WTC11 (cell line): Measurements from ENCODE around the gene FAM13A. TPM values are rescaled to one million over a fixed set of nuclear protein-coding genes. Genes with fewer than 3 reads are reported as not detected.

Experiments
- ATAC-seq: fragments of 200-7000 bp; cut with Tn5 transposase; 2 replicates; pipeline ENCODE4 v1.10.0; 2021; ENCODE audit warnings: mild to moderate bottlenecking, moderate library complexity
- CTCF ChIA-PET: fragments of 300-600 bp; sonication (Branson Sonifier 250); formaldehyde crosslinking; loops from one replicate; lab custom pipeline; 2021; ENCODE audit warnings: antibody characterized with exemption; lab: Charles Lee
- POLR2A ChIA-PET: fragments of 350-600 bp; sonication (Branson Sonifier 250); formaldehyde crosslinking; loops from one replicate; lab custom pipeline; 2021; ENCODE audit warnings: antibody characterized with exemption; lab: Charles Lee
- DNase-seq: peaks from one replicate; pipeline ENCODE4 v3.0.0; 2021; ENCODE audit warnings: low spot score
- H3K27ac Mint-ChIP-seq: 2 replicates; pipeline ENCODE4 v1.8.0; 2021; ENCODE audit warnings: mixed read lengths
- H3K27me3 Mint-ChIP-seq: 2 replicates; pipeline ENCODE4 v1.8.0; 2021; ENCODE audit warnings: low read depth, mild to moderate bottlenecking, moderate library complexity, mixed read lengths
- H3K36me3 Mint-ChIP-seq: 2 replicates; pipeline ENCODE4 v1.8.0; 2021; ENCODE audit warnings: mixed read lengths
- H3K4me1 Mint-ChIP-seq: 2 replicates; pipeline ENCODE4 v1.8.0; 2022; ENCODE audit warnings: mixed read lengths
- H3K4me3 Mint-ChIP-seq: 2 replicates; pipeline ENCODE4 v1.8.0; 2021; ENCODE audit warnings: mild to moderate bottlenecking, moderate library complexity, mixed read lengths
- H3K9me3 Mint-ChIP-seq: 2 replicates; pipeline ENCODE4 v1.8.0; 2021; ENCODE audit warnings: mixed read lengths
- EMX1 ChIP-seq: fragments of 250-450 bp; sonication (Bioruptor Pico); IDR thresholded peaks from 2 replicates; pipeline ENCODE4 v1.8.0; 2021; ENCODE audit warnings: mild to moderate bottlenecking
- MYBL2 ChIP-seq: sonication (generic); formaldehyde crosslinking; IDR thresholded peaks from 2 replicates; pipeline ENCODE4 v1.8.1; 2023; ENCODE audit warnings: mild to moderate bottlenecking, moderate library complexity, missing genetic modification reagents
- SMAD4 ChIP-seq: sonication (generic); formaldehyde crosslinking; IDR thresholded peaks from 2 replicates; pipeline ENCODE4 v1.8.0; 2022; ENCODE audit warnings: mild to moderate bottlenecking, missing genetic modification reagents
- ZNF138 ChIP-seq: sonication (generic); formaldehyde crosslinking; conservative IDR thresholded peaks from 2 replicates; pipeline ENCODE4 v1.8.1; 2022; ENCODE audit warnings: mild to moderate bottlenecking, moderate library complexity, missing genetic modification reagents
- ZNF219 ChIP-seq: sonication (generic); formaldehyde crosslinking; IDR thresholded peaks from 2 replicates; pipeline ENCODE4 v1.8.0; 2023; ENCODE audit warnings: missing genetic modification reagents, mild to moderate bottlenecking, borderline replicate concordance
- ZNF396 ChIP-seq: fragments of 250-450 bp; sonication (Bioruptor Pico); IDR thresholded peaks from 2 replicates; pipeline ENCODE4 v1.8.0; 2021; ENCODE audit warnings: mild to moderate bottlenecking, moderate library complexity, borderline replicate concordance
- ZNF416 ChIP-seq: fragments of 250-450 bp; sonication (Bioruptor Pico); IDR thresholded peaks from 2 replicates; pipeline ENCODE4 v1.9.0; 2021; ENCODE audit warnings: mild to moderate bottlenecking, inconsistent platforms
- ZNF423 ChIP-seq: fragments of 250-450 bp; sonication (Bioruptor Pico); IDR thresholded peaks from 2 replicates; pipeline ENCODE4 v2.1.2; 2022; ENCODE audit warnings: mild to moderate bottlenecking, moderate library complexity
- total RNA-seq: library from RNA; stranded (reverse); gene quantifications from 3 replicates; pipeline ENCODE4 v1.2.3, GENCODE V29; 2021
- TF ChIP-seq, protein P1 (sequence below): sonication (generic); formaldehyde crosslinking; IDR thresholded peaks from 2 replicates; pipeline ENCODE4 v1.8.0; 2022; ENCODE audit warnings: mild to moderate bottlenecking, missing genetic modification reagents
- TF ChIP-seq, protein P2 (sequence below): sonication (generic); formaldehyde crosslinking; IDR thresholded peaks from 2 replicates; pipeline ENCODE4 v1.8.1; 2023; ENCODE audit warnings: mild to moderate bottlenecking, missing genetic modification reagents
- TF ChIP-seq, protein P3 (sequence below): sonication (generic); formaldehyde crosslinking; IDR thresholded peaks from 2 replicates; pipeline ENCODE4 v1.8.1; 2023; ENCODE audit warnings: mild to moderate bottlenecking, missing genetic modification reagents, borderline replicate concordance
- TF ChIP-seq, protein P4 (sequence below): sonication (generic); formaldehyde crosslinking; IDR thresholded peaks from 2 replicates; pipeline ENCODE4 v1.8.0; 2022; ENCODE audit warnings: mild to moderate bottlenecking, missing genetic modification reagents
- TF ChIP-seq, protein P5 (sequence below): sonication (generic); formaldehyde crosslinking; IDR thresholded peaks from 2 replicates; pipeline ENCODE4 v1.8.1; 2022; ENCODE audit warnings: missing genetic modification reagents, borderline replicate concordance
- TF ChIP-seq, protein P6 (sequence below): sonication (generic); formaldehyde crosslinking; conservative IDR thresholded peaks from 2 replicates; pipeline ENCODE4 v1.8.1; 2023; ENCODE audit warnings: mild to moderate bottlenecking, low read depth, missing genetic modification reagents, moderate library complexity

The FAM13A gene
- total RNA-seq, 1 experiment from 2014 or later: 14.6 TPM

DNA sequence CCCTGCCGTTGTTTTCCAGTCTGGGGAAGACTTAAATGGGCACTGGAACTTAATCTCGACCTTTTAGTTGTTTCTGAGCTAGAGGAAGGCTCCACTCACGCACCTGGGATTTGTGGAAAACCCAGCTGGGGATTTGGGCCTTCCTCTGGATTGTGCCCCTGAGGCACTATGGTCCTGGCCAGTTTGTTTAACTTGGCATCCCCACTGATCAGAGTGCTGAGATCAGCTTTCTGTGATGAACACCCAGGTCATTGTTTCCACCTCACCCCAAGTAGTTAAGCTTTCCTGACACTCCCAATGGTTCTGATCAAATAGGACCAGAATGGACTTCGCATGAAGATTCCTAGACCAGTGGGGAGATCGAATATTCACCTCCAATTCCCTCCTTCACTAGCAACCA, 338.9 kb downstream of the FAM13A start:
- peaks cover 22% of the 10 kb centered on the region for H3K36me3 Mint-ChIP-seq
- no peaks in the 10 kb centered on the region for H3K4me1 Mint-ChIP-seq
- DNase-seq: no peak

More for the DNA sequence above, 338.9 kb downstream of the FAM13A start:
- no peak overlapping the region for H3K27ac Mint-ChIP-seq
- no peak for TF ChIP-seq ZNF416
- TF ChIP-seq EMX1: no peak
- TF ChIP-seq ZNF219 (CRISPR knock-in tag): no peak
- no peak for TF ChIP-seq ZNF396 (CRISPR knock-in tag)
- TF ChIP-seq, protein P1, sequence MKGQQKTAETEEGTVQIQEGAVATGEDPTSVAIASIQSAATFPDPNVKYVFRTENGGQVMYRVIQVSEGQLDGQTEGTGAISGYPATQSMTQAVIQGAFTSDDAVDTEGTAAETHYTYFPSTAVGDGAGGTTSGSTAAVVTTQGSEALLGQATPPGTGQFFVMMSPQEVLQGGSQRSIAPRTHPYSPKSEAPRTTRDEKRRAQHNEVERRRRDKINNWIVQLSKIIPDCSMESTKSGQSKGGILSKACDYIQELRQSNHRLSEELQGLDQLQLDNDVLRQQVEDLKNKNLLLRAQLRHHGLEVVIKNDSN (CRISPR knock-in tag): no peak
- TF ChIP-seq SMAD4: no peak
- TF ChIP-seq, protein P2, sequence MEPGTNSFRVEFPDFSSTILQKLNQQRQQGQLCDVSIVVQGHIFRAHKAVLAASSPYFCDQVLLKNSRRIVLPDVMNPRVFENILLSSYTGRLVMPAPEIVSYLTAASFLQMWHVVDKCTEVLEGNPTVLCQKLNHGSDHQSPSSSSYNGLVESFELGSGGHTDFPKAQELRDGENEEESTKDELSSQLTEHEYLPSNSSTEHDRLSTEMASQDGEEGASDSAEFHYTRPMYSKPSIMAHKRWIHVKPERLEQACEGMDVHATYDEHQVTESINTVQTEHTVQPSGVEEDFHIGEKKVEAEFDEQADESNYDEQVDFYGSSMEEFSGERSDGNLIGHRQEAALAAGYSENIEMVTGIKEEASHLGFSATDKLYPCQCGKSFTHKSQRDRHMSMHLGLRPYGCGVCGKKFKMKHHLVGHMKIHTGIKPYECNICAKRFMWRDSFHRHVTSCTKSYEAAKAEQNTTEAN: no peak
- TF ChIP-seq, protein P3, sequence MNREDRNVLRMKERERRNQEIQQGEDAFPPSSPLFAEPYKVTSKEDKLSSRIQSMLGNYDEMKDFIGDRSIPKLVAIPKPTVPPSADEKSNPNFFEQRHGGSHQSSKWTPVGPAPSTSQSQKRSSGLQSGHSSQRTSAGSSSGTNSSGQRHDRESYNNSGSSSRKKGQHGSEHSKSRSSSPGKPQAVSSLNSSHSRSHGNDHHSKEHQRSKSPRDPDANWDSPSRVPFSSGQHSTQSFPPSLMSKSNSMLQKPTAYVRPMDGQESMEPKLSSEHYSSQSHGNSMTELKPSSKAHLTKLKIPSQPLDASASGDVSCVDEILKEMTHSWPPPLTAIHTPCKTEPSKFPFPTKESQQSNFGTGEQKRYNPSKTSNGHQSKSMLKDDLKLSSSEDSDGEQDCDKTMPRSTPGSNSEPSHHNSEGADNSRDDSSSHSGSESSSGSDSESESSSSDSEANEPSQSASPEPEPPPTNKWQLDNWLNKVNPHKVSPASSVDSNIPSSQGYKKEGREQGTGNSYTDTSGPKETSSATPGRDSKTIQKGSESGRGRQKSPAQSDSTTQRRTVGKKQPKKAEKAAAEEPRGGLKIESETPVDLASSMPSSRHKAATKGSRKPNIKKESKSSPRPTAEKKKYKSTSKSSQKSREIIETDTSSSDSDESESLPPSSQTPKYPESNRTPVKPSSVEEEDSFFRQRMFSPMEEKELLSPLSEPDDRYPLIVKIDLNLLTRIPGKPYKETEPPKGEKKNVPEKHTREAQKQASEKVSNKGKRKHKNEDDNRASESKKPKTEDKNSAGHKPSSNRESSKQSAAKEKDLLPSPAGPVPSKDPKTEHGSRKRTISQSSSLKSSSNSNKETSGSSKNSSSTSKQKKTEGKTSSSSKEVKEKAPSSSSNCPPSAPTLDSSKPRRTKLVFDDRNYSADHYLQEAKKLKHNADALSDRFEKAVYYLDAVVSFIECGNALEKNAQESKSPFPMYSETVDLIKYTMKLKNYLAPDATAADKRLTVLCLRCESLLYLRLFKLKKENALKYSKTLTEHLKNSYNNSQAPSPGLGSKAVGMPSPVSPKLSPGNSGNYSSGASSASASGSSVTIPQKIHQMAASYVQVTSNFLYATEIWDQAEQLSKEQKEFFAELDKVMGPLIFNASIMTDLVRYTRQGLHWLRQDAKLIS: no peak
- TF ChIP-seq, protein P4, sequence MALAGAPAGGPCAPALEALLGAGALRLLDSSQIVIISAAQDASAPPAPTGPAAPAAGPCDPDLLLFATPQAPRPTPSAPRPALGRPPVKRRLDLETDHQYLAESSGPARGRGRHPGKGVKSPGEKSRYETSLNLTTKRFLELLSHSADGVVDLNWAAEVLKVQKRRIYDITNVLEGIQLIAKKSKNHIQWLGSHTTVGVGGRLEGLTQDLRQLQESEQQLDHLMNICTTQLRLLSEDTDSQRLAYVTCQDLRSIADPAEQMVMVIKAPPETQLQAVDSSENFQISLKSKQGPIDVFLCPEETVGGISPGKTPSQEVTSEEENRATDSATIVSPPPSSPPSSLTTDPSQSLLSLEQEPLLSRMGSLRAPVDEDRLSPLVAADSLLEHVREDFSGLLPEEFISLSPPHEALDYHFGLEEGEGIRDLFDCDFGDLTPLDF: no peak
- TF ChIP-seq, protein P5, sequence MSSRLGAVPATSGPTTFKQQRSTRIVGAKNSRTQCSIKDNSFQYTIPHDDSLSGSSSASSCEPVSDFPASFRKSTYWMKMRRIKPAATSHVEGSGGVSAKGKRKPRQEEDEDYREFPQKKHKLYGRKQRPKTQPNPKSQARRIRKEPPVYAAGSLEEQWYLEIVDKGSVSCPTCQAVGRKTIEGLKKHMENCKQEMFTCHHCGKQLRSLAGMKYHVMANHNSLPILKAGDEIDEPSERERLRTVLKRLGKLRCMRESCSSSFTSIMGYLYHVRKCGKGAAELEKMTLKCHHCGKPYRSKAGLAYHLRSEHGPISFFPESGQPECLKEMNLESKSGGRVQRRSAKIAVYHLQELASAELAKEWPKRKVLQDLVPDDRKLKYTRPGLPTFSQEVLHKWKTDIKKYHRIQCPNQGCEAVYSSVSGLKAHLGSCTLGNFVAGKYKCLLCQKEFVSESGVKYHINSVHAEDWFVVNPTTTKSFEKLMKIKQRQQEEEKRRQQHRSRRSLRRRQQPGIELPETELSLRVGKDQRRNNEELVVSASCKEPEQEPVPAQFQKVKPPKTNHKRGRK (CRISPR knock-in tag): no peak
- TF ChIP-seq, protein P6, sequence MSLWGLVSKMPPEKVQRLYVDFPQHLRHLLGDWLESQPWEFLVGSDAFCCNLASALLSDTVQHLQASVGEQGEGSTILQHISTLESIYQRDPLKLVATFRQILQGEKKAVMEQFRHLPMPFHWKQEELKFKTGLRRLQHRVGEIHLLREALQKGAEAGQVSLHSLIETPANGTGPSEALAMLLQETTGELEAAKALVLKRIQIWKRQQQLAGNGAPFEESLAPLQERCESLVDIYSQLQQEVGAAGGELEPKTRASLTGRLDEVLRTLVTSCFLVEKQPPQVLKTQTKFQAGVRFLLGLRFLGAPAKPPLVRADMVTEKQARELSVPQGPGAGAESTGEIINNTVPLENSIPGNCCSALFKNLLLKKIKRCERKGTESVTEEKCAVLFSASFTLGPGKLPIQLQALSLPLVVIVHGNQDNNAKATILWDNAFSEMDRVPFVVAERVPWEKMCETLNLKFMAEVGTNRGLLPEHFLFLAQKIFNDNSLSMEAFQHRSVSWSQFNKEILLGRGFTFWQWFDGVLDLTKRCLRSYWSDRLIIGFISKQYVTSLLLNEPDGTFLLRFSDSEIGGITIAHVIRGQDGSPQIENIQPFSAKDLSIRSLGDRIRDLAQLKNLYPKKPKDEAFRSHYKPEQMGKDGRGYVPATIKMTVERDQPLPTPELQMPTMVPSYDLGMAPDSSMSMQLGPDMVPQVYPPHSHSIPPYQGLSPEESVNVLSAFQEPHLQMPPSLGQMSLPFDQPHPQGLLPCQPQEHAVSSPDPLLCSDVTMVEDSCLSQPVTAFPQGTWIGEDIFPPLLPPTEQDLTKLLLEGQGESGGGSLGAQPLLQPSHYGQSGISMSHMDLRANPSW (CRISPR knock-in tag): no peak
- TF ChIP-seq ZNF423 (CRISPR knock-in tag): no peak
- TF ChIP-seq MYBL2 (CRISPR knock-in tag): no peak
- TF ChIP-seq ZNF138: no peak
- ATAC-seq: no peak
- H3K9me3 Mint-ChIP-seq: peaks cover 24% of the 10 kb centered on the region
- ChIA-PET CTCF (no interaction called here), POLR2A (no interaction called here)
- peaks cover 3% of the 10 kb centered on the region; the same call in 1 of the 2 replicates for H3K27me3 Mint-ChIP-seq
- no peak overlapping the region for H3K4me3 Mint-ChIP-seq
